ENCODE data around the gene POGLUT3.

Gene POGLUT3, protein sequence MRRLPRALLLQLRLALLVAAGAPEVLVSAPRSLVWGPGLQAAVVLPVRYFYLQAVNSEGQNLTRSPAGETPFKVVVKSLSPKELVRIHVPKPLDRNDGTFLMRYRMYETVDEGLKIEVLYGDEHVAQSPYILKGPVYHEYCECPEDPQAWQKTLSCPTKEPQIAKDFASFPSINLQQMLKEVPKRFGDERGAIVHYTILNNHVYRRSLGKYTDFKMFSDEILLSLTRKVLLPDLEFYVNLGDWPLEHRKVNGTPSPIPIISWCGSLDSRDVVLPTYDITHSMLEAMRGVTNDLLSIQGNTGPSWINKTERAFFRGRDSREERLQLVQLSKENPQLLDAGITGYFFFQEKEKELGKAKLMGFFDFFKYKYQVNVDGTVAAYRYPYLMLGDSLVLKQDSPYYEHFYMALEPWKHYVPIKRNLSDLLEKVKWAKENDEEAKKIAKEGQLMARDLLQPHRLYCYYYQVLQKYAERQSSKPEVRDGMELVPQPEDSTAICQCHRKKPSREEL

GRCh38 chr11:108498046-108498815, at the start of gene POGLUT3:
Gene POGLUT3, minus strand, starts transcription at chr11:108498384. Its CDS starts 18 bp downstream, at chr11:108498366.
- DNase-seq: peak; percentile 76

GRCh38 chr11:108545909-108546501, 47.8 kb upstream of the POGLUT3 start:
- DNase-seq: no peak

- DNase-seq: no peak
These were observed 45.3 kb upstream of the POGLUT3 start for GRCh38 chr11:108543316-108543964.

DNA sequence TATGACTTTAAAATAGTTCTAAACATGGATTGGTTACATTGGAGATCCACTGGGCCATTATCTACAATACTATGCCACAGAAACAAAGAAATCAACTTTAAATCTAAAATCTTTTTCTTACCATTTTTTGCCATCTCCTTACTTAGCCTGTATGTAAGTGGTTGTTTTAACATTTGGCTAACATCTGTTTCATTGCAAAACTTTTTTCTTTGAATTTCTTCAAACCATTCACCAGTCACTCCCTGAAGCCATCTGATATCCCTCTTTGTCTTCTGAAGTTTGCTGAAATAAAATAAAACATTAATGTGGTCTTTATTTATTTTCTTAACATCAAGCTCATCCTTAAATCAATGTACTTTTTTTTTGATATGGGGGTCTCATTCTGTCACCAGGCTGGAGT, 43.3 kb upstream of the POGLUT3 start:
- no peak for DNase-seq

DNA sequence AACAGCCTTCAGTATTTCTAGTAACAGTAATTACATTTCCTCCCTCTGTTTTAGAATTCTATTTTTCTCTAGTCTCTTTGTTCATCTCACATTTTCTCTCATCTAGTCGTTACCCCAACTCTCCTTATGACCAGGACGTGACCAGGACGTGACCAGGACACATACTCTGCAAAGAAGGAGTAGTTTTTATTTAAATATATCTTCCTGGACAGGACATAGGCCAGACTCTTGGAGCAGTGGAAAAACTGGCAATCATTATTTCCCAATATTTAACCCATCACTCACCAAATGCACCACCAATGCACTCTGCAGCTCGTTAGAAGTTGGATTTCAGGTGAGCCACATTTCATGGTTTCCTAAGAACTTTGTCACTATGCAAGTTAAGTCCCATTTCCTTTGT, 40.3 kb upstream of the POGLUT3 start:
- DNase-seq: no peak

GRCh38 chr11:108538022-108538424, 39.8 kb upstream of the POGLUT3 start:
- DNase-seq: no peak

DNA sequence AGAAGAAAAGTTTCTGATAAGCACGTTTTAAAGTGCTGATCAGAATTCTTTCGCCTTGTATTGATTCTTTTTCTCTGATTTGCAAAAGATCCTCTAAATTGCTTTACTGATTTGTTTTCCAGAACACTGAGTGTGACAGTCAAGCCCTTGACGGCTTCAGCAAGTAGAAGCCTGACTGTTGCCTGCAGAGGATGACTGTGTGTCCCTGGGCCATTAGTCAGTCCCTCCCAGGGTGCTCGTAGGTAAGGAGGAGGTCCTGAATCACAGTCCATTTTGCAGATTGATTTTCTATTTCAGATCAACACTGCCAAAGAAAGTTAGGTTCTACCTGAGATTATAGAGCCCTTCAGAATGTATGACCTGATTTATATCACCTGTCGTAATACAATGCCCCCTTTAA, 38.6 kb upstream of the POGLUT3 start:
- DNase-seq: no peak

DNA sequence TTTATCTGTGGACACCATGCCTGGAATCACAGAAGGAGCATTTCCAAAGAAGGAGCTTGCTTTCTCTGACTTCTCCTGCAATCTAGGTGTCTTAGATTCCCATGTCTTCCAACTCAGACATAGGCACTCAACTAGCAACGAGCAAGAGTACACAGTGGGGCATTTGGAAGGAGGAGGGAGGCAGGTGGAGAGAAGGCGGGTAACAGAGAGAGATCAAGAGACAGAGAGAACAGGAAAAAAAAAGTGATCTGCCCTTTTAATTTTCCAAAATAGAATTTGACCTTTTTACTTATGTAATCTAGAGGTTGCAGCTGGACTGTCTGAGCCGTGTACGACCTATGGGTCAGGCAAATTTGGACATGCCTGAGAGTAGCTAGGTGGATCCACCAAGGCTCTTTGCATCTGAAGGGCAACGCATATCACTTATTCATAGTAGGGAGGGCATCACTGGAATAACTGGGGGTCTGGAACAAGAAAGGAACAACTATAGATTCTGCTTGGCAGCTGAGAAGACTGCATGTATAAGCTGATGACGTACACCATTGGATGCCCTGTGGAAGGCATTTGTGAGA, 37.3 kb upstream of the POGLUT3 start:
- DNase-seq: no peak

DNA sequence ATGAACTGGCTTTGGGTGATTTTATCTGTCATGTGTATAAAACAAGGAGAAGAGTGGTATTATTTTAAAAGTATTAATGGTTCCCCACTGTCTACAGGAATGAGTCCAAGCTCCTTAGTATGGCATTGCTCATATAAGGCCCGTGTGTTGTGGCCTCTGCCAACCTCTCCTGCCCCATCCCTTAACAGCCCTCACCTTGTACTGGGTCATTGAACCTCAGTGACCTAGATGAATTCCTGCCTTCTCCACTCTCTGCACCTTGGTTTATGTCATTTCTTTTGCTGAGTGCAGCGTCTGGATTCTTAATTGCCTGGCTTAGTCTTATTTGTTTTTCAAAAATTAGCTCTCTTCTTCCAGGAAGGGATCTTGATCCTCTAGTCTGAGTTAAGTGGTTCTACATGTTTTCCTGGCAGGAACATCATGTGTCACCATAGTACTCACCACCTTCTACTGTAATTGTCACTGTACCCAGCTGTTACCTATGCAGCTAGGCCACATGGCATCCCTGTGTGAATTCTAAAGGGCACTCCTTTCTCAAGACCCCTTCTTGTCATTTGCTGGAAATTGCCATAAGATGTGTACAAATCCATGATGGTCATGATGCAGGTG, 36.2 kb upstream of the POGLUT3 start:
- no peak for DNase-seq

DNA sequence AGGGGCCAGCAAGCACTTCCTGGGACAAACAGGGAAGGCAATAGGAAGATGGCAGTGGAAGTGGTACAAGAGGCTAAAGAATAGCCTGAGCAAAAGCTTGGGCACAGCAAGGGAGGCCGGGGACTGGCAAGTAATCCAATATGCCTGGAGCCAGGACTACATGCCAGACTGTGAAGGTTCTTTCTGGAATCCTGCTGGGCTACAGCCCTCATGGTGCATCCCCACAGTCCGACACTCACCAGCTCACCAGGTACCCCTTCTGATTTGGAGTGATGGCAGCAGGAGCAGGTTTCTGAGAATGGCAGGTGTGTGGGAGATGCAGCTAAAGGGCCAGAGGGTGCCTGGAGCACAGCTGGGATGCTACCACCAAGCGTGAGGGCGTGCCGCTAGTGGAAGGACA, 32.2 kb upstream of the POGLUT3 start:
- no peak for DNase-seq

DNA sequence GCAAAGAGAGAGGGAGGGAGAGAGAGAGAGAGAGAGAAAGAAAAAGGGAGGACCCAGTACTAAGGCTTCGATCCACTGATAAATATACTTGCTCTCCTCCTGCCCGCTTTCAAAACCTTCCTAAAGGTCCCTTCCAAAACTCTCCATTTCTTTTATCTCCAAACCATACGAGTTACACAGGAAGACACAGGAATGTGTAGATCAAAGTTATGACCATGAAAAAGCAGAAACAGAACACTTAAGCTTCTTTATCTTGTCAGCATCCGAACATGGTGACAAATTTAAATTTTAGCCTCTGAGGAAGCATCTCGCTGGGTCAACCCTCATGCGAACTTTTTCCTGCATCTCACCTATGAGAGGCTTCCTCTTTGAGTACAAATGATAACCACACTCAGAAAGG, 29.2 kb upstream of the POGLUT3 start:
- no peak for DNase-seq

GRCh38 chr11:108525161-108525560, 27.0 kb upstream of the POGLUT3 start:
- DNase-seq: no peak

DNA sequence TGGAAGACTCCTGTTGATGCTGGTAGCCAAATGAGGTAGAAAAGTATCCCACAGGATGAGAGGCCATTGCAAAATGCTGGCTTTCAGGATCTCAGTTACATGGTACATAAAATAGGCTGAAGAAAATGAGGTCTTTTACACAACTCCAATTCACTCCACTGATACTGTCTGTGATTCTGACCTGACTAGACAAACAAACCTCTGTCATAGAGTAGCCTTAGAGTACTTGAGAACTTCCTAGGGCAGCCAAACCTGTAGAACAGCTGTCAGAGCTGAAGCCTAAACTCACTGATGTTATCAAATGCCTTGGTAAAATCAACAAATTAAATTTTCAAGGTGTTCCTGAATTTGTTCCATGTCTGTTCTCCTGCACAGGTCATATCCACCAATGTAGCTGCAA, 26.2 kb upstream of the POGLUT3 start:
- no peak for DNase-seq

- DNase-seq: no peak
These were observed 24.1 kb upstream of the POGLUT3 start for GRCh38 chr11:108522318-108522717.

DNA sequence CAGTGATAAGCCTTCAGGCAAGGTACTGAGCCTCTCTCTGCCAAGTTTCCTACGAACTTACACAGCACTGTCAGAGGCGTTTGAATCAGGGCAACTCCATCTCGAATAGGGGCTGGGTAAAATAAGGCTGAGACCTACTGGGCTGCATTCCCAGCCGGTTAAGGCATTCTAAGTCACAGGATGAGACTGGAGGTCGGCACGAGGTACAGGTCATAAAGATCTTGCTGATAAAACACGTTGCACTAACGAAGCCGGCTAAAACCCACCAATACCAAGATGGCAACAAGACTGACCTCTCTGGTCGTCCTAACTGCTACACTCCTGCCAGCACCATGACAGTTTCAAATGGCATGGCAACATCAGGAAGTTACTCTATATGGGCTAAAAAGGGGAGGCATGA, 20.4 kb upstream of the POGLUT3 start:
- DNase-seq: no peak

DNA sequence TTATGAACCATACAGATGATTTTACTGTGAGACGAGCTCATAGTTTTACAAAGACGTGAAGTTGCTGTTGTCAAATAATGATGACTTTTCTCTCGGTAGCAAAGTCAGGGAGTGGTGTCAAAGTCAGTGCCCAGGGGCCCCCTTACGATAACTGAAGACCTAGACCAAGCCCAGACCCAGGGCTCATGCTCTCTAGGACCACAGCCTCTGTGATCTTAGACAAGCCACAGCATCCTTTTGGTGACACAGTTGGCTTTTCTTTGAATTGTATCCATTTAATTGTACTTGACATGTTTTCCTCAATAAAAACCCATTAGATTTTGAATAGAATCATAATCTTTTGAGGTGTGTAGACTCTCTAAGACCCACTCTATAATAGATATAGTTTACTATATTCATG, 17.9 kb upstream of the POGLUT3 start:
- DNase-seq: no peak

DNA sequence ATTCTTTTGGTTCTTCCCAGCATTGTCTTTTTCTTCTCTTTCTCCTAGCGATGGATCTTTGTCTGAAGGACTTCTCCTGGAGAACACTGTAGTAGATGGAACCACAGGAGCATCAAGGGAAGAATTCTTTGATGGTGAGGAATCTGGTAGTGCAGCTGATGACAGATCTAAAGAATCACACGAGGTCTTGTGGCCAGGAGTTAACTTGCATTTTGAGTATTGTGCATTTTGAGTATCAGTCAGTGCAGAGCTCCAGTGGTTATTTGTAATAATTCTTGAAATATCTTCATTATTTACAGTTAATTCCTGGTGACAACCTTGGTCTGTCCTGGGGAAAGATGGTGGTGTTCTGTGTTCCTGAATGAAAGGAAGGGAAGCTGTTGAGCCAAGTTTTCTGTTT, 14.5 kb upstream of the POGLUT3 start:
- DNase-seq: no peak

GRCh38 chr11:108511851-108512474, 13.8 kb upstream of the POGLUT3 start:
- DNase-seq: peak; percentile 81

DNA sequence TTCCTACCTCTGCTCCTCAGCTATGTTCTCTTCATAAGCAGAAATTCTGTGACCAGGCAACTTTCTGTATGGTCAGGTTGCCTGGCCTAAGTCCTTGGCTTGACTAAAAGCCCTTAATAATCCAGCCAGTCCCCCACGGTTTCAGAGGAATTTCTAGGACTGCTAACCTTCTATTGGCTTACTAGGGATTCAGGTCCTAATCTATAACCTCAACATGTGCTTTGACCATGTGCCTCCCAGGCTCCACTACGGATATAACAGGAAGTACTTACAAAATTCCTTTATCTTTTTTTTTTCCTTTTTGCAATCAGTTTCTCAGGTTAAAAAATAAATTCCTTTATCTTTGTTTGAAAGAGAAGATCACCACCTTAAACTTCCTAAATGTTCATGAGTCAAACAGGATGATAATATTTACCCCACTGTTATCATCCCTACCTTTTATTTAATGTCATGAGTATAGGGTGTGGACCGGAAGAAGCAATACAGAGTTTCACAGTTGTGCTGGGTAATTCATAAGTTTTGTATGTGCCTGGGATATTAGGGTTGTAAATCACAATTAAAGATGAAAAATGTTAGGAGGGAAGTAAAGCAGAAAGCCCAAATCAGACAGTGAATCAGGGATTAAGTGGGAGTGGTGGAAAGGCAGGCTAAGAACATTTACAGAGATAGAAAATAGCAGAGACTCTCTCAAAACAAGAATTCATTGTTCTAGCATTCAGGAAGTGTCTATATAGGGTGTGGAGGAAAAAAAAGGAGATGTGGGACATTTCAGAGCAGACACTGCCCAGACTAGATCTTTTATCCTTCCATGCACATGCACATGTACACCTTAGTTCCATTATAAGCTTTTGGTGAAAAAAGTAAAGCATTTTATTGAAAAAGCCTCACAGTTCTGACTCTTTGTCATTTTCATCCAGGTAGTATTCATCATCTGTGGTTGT, 10.7 kb upstream of the POGLUT3 start:
- no peak for DNase-seq

GRCh38 chr11:108501396-108501795, 3.2 kb upstream of the POGLUT3 start:
- no peak for DNase-seq

- no peak for DNase-seq
These were observed 2.5 kb upstream of the POGLUT3 start for GRCh38 chr11:108500721-108501120.
